ENCODE data around the gene BAIAP3.

The BAIAP3 gene

DNA sequence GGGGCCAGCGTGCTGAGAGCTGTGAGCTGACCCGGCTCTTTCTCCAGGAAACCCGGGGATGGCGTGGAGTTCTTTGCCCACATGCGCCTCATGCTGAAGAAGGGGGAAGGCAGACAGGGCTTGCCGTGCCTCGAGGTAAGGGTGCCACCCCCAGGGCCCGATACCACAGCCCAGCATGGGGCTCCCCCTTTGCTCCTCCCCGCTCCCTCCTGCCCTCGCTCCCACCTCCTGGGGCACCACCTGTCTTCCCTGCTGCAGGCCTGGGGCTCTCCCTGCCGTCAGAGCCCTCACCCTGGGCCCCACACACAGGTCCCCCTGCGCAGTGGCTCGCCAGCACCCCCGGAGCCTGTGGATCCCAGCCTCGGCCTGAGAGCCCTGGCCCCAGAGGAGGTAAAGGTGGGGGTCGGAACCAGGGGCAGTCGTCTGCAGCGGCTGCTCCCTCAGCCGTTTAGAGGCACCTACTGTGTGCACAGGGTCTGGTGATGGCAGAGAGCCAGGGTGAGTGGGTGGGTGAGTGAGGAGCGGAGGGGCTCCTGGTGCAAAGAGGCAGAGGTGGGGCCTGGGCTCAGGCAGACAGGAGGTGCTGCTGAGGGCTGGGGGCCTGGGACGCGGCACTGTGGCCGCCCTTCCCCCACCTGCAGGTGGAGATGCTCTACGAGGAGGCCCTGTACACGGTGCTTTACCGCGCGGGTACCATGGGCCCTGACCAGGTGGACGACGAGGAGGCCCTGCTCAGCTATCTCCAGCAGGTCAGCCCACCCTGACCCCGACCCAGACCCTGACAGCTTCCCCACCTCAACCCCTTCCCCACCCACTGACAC lies 5.6 kb downstream of the BAIAP3 start:
- TF ChIP-seq, protein P1, sequence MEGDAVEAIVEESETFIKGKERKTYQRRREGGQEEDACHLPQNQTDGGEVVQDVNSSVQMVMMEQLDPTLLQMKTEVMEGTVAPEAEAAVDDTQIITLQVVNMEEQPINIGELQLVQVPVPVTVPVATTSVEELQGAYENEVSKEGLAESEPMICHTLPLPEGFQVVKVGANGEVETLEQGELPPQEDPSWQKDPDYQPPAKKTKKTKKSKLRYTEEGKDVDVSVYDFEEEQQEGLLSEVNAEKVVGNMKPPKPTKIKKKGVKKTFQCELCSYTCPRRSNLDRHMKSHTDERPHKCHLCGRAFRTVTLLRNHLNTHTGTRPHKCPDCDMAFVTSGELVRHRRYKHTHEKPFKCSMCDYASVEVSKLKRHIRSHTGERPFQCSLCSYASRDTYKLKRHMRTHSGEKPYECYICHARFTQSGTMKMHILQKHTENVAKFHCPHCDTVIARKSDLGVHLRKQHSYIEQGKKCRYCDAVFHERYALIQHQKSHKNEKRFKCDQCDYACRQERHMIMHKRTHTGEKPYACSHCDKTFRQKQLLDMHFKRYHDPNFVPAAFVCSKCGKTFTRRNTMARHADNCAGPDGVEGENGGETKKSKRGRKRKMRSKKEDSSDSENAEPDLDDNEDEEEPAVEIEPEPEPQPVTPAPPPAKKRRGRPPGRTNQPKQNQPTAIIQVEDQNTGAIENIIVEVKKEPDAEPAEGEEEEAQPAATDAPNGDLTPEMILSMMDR (IDR thresholded peaks at IDR 0.05; ENCODE audit: extremely low read depth, insufficient read depth, missing control alignments) = no peak
- DNase-seq (ENCODE audit: low spot score) = no peak
- in situ Hi-C loops (cut with MboI; ENCODE audit: low pct_unique_long_range_greater_than_20kb, low sequenced_read_pairs, unreplicated experiment) = no loop called here

DNA sequence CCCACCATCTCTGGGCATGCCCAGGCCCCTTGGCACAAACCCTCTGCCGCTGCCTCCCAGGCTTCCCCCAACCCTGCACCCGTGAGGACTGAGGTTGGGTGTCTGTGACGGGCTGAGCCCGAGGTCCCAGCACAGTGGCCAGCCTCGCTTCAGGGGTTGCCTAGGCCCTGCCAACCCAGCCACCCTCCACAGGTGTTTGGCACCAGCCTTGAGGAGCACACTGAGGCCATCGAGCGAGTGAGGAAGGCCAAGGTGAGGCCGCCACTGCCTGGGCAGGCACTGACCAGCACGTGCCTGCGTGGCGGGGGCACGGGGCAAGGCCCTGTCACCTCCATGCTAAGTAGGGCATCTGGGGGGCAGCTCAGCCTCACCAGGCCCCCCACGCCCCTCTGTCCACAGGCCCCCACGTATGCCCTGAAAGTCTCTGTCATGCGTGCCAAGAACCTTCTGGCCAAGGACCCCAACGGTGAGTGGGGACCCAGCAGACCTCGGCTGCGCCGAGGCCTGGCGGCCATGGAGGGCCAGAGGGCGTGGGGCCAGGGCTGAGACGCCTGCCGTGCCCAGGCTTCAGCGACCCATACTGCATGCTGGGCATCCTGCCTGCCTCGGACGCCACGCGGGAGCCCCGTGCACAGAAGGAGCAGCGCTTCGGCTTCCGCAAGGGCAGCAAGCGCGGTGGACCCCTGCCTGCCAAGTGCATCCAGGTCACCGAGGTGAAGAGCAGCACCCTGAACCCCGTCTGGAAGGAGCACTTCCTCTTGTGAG lies 7.5 kb downstream of the BAIAP3 start:
- in situ Hi-C loops (cut with MboI; ENCODE audit: low pct_unique_long_range_greater_than_20kb, low sequenced_read_pairs, unreplicated experiment) = no loop called here
- TF ChIP-seq, protein P1 (IDR thresholded peaks at IDR 0.05; ENCODE audit: extremely low read depth, insufficient read depth, missing control alignments) = no peak

DNA sequence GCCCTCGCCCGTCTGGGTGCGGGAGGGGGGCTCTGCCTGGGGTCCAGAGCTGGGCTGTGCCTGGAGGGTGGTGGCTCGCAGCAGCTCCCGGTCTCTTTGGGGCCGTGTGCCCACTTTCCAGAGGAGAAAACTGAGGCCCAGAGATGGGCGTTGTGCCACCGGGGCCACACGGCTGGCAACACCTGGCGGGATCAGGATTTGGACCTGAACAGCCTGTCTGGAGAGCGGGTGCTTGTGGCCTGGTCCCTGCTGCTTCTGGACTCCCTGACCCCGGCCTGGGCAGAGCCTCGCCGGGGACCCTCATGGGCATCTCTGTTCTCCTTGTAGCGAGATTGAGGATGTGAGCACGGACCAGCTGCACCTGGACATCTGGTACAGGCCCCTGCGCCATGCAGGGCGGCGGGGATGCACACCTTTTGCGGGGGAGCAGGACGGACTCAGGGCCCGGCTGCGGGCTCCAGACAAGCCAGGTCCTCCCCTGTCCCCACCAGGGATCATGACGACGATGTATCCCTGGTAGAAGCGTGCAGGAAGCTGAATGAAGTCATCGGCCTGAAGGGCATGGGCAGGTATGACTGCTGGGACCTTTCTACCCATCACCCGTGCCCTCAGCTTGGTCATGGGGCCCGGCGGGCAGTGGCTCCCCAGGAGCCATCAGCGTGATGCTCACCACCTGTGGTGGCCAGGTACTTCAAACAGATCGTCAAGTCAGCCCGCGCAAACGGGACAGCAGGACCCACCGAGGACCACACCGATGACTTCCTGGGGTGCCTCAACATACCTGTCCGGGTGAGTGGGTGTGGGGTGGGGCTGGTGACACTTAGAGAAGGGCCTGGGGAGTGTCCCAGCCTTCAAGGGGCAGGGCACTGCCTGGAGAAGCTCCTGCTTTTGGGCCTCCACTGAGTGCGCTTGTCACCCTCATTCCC lies 8.3 kb downstream of the BAIAP3 start:
- TF ChIP-seq, protein P1 (IDR thresholded peaks at IDR 0.05; ENCODE audit: extremely low read depth, insufficient read depth, missing control alignments) = no peak
- in situ Hi-C loops (cut with MboI; ENCODE audit: low pct_unique_long_range_greater_than_20kb, low sequenced_read_pairs, unreplicated experiment) = no loop called here
- no peak for DNase-seq (ENCODE audit: low spot score)

More for the DNA sequence above, 7.5 kb downstream of the BAIAP3 start:
- DNase-seq (ENCODE audit: low spot score) = no peak

DNA sequence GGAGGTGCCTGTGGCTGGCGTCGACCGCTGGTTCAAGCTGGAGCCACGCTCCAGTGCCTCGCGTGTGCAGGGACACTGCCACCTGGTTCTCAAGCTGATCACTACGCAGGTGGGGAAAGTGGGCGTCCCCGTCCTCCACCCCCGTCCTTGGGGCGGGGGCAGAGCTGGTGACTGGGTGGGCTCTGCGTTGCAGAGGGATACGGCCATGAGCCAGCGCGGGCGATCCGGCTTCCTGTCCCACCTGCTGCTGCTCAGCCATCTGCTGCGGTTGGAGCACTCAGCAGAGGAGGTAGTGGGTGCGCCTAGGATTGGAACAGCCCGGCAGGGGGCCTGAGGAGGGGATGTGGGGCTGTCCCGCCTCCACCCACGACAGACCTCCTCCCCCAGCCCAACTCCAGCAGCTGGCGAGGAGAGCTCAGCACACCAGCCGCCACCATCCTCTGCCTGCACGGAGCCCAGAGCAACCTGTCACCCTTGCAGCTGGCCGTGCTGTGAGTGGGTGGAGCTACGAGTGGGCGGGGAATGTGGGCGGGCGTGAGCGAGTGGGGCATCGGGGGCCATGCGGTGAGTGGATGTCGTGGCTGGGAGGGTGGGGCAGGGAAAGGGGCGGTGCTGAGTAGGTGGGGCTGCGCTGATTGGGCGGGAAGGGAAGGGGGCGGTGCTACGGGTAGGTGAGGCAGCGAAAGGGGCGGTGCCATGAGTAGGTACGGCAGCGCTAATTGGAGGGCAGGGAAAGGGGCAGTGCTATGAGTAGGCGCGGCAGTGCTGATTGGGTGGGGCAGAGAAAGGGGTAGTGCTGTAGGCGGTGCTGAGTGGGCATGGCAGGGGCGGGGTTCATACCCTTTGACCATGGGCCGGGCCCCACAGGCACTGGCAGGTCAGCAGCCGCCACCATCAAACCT lies 9.3 kb downstream of the BAIAP3 start:
- TF ChIP-seq, protein P1 (IDR thresholded peaks at IDR 0.05; ENCODE audit: extremely low read depth, insufficient read depth, missing control alignments) = no peak
- peak; percentile 100 for DNase-seq (ENCODE audit: low spot score)
- in situ Hi-C loops (cut with MboI; ENCODE audit: low pct_unique_long_range_greater_than_20kb, low sequenced_read_pairs, unreplicated experiment) = no loop called here

DNA sequence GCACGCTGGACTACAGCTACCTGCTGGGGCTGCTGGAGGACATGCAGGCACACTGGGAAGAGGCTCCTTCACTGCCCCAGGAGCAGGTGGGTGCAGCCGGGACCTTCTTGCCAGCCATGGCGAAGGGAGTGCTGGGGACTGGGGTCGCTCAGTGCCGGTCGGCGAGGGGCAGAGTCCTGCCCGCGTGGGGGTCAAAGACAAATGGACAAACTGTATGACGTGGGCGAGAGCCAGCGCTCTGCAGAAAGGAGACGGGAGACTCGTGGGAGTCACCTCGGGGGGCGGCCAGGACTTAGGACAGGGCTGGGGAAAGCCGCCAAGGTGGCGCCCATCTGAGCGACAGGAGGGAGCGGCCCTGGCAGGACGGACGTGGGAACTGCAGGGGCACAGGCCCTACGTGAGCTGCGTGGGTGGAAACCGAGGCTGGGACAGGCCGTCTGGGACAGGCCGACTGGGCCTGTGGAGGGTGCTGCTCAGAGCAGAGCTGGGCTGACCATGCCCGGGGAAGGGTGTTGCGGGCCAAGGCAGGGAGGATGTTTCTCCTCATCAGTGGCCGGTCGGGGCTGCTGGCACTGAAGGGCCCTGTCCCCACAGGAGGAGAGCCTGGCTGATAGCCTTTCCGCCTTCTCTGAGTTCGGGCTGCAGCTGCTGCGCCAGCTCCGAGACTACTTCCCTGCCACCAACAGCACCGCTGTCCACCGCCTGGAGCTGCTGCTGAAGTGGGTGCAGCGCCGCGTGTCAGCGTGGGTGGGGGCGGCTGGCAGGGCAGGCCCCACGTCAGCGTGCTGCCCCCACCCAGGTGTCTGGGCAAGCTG lies 10.2 kb downstream of the BAIAP3 start:
- TF ChIP-seq, protein P1 (IDR thresholded peaks at IDR 0.05; ENCODE audit: extremely low read depth, insufficient read depth, missing control alignments) = no peak
- in situ Hi-C loops (cut with MboI; ENCODE audit: low pct_unique_long_range_greater_than_20kb, low sequenced_read_pairs, unreplicated experiment) = no loop called here
- no peak for DNase-seq (ENCODE audit: low spot score)
